NCI-H510A (cell line): Measurements from ENCODE around the gene HPDL.
A peak's percentile ranks its signal among the peaks of the same experiment; 100 is the strongest.

Experiments used
- DNase-seq: peaks from one replicate; lab custom pipeline; 2025; lab: John Stamatoyannopoulos, UW

Gene HPDL

DNA sequence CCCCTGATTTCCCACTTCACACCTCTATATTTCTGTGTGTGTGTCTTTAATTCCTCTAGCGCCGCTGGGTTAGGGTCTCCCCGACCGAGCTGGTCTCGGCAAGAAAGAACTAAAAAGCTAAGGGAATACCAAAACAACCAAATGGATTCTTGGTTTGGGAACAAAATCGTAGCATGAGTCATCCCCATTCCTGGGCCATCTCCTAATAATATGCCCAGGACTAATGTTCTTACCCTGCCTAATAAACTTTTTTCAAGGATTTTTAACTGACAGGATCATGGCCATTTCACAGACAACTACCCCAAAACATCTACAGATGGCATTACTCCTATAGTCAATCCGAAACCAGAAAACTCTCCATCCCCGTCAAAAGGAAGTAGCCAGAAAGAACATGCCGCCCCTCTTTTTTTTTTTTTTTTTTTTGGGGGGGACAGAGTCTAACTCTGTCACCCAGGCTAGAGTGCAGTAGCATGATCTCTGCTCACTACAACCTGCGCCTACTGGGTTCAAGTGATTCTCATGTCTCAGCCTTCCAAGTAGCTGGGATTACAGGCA, 4.1 kb upstream of the HPDL start:
- no peak for DNase-seq

DNA sequence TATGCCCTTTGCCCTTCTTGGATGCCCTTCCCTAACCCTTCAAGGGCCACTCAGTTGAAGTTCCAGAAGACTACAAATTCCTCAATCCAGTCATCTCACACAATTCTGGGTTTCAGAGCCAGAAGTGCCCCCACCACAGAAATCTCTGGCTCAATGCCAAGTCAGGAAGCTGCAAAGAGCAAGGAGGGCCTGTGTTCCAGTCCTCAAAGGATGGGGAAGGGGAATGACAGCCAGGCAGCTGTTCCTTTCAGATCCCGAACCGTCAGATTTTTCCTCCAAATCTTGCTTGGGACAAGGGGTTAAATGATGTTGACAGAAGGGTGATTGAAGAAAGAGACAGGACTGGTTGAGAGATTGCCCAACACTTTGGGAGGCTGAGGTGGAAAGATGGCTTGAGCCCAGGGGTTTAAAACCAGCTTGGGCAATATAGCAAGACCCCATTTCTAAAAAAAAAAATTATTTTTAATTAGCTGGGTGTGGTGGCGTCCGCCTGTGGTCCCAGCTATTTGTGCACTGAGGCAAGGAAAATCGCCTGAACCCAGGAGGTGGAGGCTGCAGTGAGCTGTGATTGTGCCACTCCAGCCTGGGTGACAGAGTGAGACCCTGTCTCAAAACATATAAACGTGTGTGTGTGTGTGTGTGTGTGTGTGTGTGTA, 716 bp upstream of the HPDL start:
- DNase-seq, result no peak

DNA sequence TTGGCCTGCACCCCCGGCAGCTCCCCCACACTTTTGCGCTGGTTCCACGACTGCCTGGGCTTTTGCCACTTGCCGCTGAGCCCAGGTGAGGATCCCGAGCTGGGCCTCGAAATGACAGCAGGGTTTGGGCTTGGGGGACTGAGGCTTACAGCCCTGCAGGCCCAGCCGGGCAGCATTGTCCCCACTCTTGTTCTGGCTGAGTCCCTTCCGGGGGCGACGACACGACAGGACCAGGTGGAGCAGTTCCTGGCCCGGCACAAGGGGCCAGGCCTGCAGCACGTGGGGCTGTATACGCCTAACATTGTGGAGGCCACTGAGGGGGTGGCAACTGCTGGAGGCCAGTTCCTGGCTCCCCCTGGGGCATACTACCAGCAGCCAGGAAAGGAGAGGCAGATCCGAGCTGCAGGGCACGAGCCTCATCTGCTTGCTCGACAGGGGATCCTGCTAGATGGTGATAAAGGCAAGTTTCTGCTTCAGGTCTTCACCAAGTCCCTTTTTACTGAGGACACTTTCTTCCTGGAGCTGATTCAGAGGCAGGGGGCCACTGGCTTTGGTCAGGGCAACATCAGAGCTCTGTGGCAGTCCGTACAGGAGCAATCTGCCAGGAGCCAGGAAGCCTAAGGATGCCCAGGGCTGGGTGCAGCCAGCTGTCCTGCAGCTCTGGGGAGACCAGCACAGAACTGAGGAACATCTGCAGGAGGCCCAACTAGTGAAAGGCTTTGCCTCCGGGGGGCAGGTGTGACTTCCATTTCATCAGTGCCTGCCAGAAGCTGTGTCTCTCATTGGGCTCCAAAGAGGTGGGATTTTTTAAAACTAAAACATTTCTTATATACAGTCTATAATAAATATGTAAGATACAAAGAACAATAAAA, 1.2 kb downstream of the HPDL start:
- DNase-seq, result no peak

DNA sequence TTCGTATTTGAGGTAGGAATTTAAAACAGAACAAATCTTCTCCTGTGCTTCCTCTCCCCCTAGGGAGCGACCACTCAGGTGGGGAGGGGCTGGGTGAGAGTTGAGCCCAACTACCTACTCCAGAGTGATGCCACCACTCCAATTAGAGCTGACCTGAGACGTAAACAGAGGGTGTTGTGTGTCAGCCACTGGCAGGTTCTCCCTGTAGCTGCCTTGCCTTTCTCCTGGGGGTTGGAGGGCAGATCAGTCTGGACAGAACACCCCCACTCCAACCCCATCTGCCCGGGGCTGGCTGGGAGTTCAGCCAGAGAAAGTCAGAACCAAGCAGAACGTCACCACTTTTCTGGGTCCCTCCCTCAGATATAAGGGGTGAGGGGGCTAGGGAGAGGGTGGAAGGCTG, 2.0 kb downstream of the HPDL start:
- no peak for DNase-seq

DNA sequence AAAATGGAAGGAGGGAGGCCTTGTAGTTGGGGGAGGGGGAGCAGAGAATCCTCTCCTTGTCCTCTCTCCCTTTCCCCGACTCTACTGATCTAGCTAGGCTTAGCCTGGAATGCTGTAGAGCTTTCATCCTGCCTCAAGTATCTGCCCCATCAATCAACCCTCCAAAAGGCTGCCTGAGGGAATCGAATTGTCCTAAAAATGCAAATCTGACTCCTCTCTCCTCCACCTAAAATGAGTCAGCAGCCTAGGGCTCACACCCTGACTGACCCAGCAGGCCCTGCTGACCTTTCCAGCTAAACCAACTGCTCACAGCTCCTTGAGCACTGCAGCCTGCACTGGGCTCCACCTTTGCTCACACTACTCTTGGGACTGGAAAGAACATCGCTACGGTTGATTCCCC, 2.8 kb downstream of the HPDL start:
- no peak for DNase-seq

DNA sequence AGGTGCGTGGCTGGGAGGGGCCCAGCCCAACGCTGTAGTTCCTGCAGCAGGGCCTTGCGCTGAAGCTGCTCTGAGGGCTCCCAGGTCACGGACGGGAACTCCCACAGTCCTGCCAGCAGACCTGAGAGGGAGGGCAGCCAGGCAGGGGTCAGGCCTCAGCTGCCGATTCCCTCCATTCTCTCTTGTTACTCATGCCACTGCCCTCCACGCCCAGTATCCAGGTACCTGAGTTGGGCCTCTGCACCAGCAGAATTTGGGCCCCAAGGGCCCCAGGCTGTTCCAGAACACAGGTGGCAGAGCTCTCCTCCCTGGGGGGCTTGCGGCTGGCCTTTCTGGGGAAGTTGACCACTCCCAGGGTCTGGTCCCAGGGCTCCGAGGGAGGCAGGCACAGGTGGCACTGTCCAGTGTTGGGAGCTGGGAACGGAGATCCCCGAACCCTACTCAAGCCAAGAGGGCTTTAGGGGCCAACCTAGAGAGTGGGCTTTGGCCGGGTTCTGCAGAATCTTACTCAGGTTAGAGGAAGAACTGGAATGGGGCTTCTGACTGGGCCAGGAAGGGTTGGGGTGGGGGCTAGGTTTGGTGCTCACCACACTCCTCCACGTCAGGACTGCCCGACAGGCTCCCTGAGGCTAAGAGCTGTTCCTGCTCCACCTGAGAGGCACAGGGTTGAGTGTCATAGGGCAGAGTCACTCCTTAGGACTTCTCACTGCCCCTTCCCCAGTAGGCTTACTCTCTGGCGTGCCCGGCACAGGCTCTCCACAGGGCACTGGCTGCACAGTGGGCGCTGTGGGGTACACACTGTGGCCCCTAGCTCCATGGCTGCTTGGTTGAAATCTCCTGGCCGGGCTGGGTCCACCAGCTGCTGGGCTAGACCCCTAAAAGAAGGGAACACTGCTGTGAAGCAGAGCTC, 5.0 kb downstream of the HPDL start:
- DNase-seq, result no peak

DNA sequence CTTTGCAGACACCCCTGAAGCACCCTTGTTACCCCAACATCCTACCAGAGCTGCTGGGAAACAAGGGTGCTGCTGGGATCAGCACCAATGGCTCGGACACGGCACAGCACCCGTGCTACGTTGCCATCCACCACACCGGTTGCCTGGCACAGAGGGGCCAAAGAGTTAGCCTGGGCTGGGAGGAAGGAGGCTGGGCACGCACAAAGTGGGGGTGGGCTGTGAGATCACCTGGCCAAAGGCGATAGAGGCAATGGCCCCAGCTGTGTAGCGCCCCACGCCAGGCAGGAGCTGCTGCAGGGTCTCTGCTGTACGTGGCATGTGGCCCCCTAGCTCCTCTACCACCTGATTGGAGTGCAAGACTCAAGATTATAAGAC, 5.6 kb downstream of the HPDL start:
- DNase-seq, result no peak

DNA sequence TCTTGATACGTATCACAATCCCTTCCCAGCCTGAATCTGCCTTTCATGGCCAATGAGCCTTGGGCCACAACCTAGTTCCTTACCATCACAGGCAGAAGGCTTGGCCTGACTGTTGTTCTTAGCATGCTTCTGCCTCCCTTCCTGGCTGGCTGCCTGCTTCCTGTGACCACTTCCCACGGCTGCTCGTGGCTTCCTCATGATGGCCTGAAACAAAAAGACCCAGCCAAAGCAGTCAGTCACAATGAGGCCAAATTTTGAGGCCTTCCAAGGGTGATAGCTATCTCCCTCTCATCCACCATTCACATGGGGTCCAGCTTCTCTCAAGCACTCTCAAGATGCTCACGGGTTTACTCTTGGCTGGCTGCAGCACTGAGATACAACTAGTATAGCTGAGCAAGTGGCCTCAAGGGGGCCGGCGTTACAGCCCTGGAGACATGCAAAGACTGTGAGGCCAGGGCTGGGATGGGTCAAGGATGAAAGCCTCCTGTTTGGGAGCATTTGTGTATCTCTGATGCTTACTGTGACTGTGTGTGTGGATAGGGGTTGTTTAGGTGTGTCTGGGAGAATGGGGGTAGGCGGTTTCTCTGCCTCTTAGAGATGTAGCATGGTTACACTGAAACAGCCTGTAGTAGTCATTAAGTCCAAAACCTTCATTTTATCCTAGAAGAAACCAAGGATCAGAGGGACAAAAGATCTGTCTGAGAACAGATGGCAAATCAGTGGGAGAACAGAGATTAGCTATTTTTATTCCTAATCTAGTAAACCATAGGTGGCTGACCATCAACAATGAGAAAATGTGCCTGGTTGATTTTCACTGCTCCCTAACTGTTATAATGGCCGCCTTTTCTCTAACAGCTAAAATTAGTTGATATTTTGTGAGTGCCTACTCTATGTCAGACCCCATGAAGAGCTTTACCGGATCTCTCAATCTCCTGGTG, 7.9 kb downstream of the HPDL start:
- DNase-seq, result no peak

DNA sequence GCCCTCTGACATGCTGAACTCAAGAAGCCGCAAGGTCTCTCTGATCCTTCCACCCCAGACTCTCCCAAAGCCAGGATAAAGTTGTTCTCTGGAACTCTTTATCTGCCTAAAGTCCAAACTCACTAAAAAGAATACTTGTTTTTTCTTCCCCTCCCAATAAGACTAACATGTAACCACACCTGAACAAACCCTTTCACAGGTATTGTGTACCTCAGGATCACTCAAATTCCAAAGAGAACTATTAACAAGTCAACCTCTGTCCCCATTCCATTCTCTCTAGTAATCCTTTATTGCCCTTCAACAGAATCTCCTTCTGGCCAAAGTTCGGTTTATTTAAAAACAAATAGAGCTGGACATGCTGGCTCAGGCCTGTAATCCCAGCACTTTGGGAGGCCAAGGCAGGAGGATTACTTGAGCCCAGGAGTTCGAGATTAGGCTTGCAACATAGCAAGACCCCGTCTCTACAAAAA, 9.2 kb downstream of the HPDL start:
- DNase-seq, result no peak

DNA sequence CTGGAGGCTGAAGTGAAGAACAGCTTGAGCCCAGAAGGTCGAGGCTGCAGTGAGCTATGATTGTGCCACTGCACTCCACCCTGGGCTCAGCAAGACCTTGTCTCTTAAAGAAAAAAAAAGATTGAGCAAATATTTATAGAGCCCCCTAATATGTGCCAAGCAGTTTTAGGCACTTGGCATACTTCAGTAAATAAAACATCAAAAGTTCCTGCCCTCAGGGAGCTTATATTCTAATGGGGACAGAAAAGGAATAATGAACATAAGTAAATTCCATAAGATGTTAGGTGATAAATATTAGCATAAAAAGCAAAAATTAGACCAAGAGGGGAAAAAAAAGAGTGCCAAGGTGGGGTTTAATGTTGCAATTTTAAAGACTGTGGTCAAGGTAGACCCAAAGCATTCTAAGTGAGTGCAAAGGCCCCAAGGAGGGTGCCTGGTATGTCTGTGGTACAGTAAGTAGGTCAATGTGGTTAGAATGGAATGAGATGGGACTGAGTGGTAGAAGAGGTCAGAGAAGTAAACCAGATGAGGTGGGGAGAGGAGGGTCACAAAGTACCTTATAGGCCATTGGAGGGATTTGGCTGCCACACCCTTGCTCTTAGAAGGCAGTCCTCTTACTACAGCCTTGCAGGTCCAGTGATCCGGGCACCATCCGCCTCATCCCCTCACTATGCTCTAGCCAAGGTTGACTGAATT, 11.1 kb downstream of the HPDL start:
- no peak for DNase-seq

DNA sequence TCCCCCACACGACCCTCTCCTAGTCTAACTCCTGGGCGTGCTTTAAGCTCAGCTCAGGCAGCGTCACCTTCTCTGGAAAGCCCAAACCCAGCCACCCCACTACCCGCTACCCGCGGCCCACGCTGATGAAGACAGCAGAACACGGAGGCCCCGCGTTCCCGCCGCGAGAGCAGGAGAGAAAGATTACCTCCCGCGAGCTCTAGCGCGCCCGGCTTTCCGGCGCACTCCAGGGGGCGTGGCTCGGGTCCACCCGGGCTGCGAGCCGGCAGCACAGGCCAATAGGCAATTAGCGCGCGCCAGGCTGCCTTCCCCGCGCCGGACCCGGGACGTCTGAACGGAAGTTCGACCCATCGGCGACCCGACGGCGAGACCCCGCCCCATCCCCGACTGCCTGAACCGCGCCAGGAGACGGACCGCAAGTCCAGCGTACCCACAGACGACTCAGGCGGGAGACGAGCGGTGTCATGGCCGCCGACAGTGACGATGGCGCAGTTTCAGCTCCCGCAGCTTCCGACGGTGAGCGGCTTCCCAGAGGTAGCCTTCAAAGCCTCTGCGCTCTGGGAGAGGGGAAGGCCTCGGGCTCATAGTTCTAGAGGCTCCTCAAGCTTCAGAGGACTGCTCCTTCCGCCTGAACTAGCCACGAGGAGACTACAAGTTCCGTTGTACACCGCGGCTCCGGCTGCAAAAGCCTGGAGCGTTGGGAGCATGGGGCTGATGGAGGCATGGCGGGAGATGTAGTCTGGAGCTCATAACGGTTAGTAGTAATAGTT, 13.3 kb downstream of the HPDL start, which contains the start of the genes MUTYH and TOE1:
TSS of gene MUTYH (minus strand) at position 652 of the 770 bp plus-strand sequence. CDS start 5,935 bp downstream, outside the sequence.
TSS of gene TOE1 (plus strand) at position 382 of the 770 bp plus-strand sequence. CDS start at position 465, 83 bp downstream.
- DNase-seq, result peak; percentile 92

DNA sequence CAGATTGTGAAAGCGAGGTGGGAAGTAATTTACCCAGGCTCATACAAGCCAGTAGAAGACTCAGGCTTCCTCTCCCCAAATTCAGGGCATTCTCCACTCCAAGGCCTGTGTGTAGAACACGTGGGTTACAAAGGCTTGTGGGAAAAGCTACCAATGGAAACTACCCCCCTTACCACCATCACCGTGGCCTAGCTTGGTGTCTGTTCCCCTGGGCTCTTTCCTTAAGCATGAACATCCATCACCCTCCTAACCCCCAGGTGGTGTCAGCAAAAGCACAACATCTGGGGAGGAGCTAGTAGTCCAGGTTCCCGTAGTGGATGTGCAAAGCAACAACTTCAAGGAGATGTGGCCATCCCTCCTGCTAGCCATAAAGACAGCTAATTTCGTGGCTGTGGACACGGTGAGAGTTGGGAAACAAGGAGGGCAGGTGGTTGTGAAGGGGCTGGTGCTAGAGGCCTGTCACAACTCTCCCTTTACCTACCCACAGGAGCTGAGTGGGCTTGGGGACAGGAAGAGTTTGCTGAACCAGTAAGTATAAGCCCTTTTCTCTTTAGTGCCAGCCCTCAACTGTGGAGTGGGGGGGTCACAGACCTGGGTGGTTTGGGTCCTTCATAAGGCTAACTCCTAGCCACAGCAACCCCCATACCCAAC, 14.2 kb downstream of the HPDL start:
- no peak for DNase-seq

DNA sequence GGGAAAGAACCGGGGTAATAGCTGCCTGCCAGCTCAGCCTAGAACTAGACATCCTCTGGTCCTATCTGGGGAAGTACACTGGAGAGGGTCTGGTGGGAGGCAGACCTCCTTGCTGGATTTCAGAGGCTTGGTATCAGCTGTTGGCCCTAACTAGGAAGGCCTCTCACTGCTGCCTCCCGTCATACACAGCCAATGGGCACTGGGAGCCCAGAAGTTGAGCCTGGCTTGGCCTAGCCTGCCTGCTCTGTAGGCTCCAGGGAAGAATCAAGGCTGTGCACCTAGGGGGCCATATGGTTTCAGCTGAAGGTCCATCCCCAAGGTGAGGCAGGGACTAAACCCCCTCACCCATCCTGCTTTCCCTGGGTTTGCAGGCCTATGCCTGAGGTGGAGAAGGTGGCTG, 17.8 kb downstream of the HPDL start:
- DNase-seq, result no peak

DNA sequence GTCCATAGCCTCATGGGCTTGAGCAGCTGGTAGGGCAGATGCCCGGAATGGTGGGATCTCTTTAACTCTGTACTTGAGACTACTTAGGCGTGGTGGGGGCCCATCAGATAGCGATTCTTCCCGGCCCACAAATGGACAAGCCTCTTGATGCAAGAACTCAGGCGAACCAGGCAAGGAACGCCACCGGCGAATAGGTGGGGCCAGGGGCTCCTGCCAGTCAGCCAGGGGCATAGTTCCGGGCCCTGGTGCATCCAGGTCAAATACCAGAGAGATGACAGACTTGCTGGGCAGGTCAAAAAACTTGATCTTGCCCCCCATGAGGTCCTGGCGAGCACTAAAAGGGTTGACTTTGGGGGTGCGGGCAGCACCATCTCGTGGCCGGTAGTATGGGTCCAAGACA, 18.3 kb downstream of the HPDL start:
- DNase-seq, result no peak

DNA sequence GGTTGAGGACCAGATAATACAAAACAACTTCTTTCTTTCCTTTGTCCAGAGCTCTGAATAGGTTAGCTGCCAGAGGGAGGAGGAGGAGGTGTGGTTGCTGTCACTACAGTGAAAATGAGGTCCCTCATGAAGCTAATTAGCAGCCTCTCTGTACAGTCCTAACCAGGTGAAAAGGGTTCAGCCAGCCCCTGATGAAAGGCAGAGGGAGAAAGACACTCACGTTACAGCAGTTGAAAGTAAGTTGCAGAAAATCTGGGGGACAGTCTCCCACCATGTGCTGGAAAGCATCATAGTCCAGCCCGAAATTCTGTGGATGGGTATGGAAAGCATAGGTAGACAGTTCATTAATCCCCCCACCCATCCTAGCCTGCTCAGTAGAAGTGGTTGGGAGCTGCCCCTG, 19.8 kb downstream of the HPDL start:
- DNase-seq, result no peak

DNA sequence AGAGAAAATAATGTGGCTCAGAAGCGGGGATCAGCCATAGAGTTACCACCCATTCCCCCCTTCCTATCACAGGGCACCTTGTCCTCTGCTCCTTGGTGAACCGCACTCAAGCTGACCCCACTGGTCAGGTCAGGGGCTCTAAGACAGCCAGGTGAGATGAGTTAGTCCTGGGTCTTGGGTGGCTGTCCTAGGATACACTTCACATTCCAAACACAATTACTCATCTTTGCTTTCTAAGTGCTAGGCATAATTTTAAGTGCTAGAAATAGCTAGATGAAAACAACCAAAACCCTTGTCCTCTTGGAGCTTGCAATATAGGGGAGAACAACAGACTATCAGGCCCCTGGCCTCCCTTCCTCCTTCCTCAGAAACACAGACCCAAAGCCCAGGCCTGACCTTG, 21.3 kb downstream of the HPDL start:
- no peak for DNase-seq

DNA sequence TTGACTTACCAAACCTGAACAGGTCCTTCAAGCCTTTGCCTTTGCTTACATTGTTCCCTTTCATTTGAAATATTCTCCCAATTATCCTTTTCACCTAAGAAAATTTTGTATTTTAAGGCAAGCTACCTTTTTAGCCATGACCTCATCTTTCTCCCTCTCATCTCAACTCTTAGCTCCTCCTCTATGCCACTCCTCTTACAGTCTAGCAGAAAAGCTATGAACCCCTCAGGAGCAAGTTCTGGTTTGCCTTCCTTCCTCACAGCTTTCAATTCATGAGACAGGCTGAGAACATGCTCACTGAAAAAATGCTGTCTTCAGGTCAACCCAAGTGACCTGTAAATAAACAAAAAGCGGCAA, 21.9 kb downstream of the HPDL start:
- no peak for DNase-seq

DNA sequence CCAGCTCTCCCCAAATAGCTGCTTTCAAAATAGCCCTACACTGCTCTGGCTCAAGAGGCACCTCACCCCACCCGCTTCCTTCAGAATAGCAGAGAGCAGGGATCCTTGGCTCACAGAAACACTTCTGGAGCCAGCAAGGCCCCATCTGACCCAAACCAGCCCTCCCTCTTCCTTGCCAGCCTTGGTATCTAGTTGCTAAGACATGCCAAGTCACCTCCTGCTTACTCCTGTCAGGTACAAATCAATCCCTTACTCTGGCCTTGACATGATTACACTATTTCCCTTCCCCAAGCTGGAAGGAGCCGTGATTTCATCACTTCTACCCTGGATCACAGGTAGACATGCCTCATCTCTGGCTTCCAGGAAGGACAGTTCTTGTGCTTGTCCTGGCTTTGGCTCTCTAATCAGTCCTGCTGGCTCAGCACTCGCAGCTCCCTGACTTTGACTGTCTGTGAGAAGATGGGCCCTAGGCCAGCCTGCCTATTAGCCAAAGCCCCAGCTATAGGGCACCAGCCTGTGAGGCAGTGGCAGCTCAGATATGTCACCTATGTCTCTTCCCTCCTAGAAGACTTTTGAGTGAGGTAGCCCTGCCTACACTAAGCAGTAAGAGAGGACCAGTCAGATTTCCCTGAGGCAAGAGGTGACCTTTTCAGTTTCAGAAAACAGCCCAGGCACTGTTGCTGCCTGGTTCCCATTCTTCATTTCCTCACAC, 22.4 kb downstream of the HPDL start:
- no peak for DNase-seq
